Mesangial cell (primary cell): ENCODE results near the gene MAN2B1. TPM values are rescaled to one million over a fixed set of nuclear protein-coding genes. Genes with fewer than 3 reads are reported as not detected.

Source experiments
- total RNA-seq: library from RNA; depleted of rRNA; stranded (reverse); fragments of >200 nt; gene quantifications from 2 replicates; pipeline ENCODE4 v1.2.3, GENCODE V29; 2015

The MAN2B1 gene
- 44.3 and 78.7 TPM in 2 replicates for total RNA-seq

GRCh38 chr19:12666265-12667048 lies at the start of gene MAN2B1, which contains the start of gene WDR83:
MAN2B1 (minus strand) TSS chr19:12666742; CDS start chr19:12666701, 41 bp downstream.
WDR83 (plus strand) TSS chr19:12666807; CDS start chr19:12669791, 2,984 bp downstream.

GRCh38 chr19:12696366-12697335 lies 30.1 kb upstream of the MAN2B1 start, which contains the start of gene FBXW9:
FBXW9 (minus strand) TSS chr19:12696631; CDS start chr19:12696581, 50 bp downstream.

GRCh38 chr19:12687496-12688196 lies 21.1 kb upstream of the MAN2B1 start, which contains the start of gene GNG14:
GNG14 (plus strand) TSS chr19:12687998; CDS start chr19:12688049, 51 bp downstream.

GRCh38 chr19:12681074-12681987 lies 14.8 kb upstream of the MAN2B1 start, which contains the start of gene DHPS:
DHPS (minus strand) TSS chr19:12681880; CDS start chr19:12681766, 114 bp downstream.

GRCh38 chr19:12610540-12611360 lies 55.8 kb downstream of the MAN2B1 start, which contains the start of the genes ZNF490 and ZNF791:
ZNF490 (minus strand) TSS chr19:12610813; CDS start chr19:12610680, 133 bp downstream.
ZNF791 (plus strand) TSS chr19:12610920; CDS start chr19:12611080, 160 bp downstream.

Other genes with a start within 250 kb of the MAN2B1 start
- 1.9 and 2.0 TPM in 2 replicates for gene ZNF443, start 225.7 kb downstream of the MAN2B1 start, total RNA-seq
- gene ZNF709, start 181.9 kb downstream of the MAN2B1 start, total RNA-seq = 0.81 and 1.6 TPM in 2 replicates
- gene ZNF564, start 115.3 kb downstream of the MAN2B1 start, total RNA-seq = 2.3 and 2.9 TPM in 2 replicates
- 2.4 and 4.2 TPM in 2 replicates for gene ZNF490, start 55.9 kb downstream of the MAN2B1 start, total RNA-seq
- gene ZNF791, start 55.8 kb downstream of the MAN2B1 start, total RNA-seq = 6.0 and 8.1 TPM in 2 replicates
- 8.5 and 10.4 TPM in 2 replicates for gene WDR83, start 65 bp upstream of the MAN2B1 start, total RNA-seq
- 65.2 and 76.4 TPM in 2 replicates for gene DHPS, start 15.1 kb upstream of the MAN2B1 start, total RNA-seq
- gene GNG14, start 21.3 kb upstream of the MAN2B1 start, total RNA-seq = not detected in 2 replicates
- gene FBXW9, start 29.9 kb upstream of the MAN2B1 start, total RNA-seq = 25.1 and 30.7 TPM in 2 replicates
- 44.5 and 46.6 TPM in 2 replicates for gene TNPO2, start 57.2 kb upstream of the MAN2B1 start, total RNA-seq
- 221 and 294 TPM in 2 replicates for gene TRIR, start 67.9 kb upstream of the MAN2B1 start, total RNA-seq
- 127 and 130 TPM in 2 replicates for gene GET3, start 70.8 kb upstream of the MAN2B1 start, total RNA-seq
- gene BEST2, start 85.0 kb upstream of the MAN2B1 start, total RNA-seq = 0.38 TPM in 1 of 2 replicates, not detected in the other
- 7.3 and 13.2 TPM in 2 replicates for gene HOOK2, start 108.8 kb upstream of the MAN2B1 start, total RNA-seq
- 176 and 209 TPM in 2 replicates for gene JUNB, start 124.7 kb upstream of the MAN2B1 start, total RNA-seq
- gene PRDX2, start 135.1 kb upstream of the MAN2B1 start, total RNA-seq = 394 and 417 TPM in 2 replicates
- gene THSD8, start 135.3 kb upstream of the MAN2B1 start, total RNA-seq = 0.76 TPM in 1 of 2 replicates, not detected in the other
- gene RNASEH2A, start 139.8 kb upstream of the MAN2B1 start, total RNA-seq = 12.3 and 59.2 TPM in 2 replicates
- gene RTBDN, start 167.8 kb upstream of the MAN2B1 start, total RNA-seq = not detected in 2 replicates
- gene MAST1, start 171.8 kb upstream of the MAN2B1 start, total RNA-seq = 0.49 and 1.0 TPM in 2 replicates
- 23.1 and 54.4 TPM in 2 replicates for gene DNASE2, start 214.7 kb upstream of the MAN2B1 start, total RNA-seq
- gene KLF1, start 220.5 kb upstream of the MAN2B1 start, total RNA-seq = not detected in 2 replicates
- gene GCDH, start 224.4 kb upstream of the MAN2B1 start, total RNA-seq = 32.6 and 60.9 TPM in 2 replicates